Loucy (cell line): ENCODE measurements around the gene MAMLD1.

Experiments
- H2AFZ ChIP-seq: fragments of 200-600 bp; sonication (generic); 2 replicates; pipeline ENCODE4 v1.6.0; 2016; ENCODE audit warnings: antibody characterized with exemption, mild to moderate bottlenecking, low read length, moderate library complexity
- H3F3A ChIP-seq: fragments of 200-600 bp; 2 replicates; pipeline ENCODE4 v1.6.0; 2016; ENCODE audit warnings: antibody characterized with exemption, low read depth, mild to moderate bottlenecking
- H3K27me3 ChIP-seq: fragments of 200-600 bp; sonication (generic); 2 replicates; pipeline ENCODE4 v1.6.1; 2014; ENCODE audit warnings: low read length, mild to moderate bottlenecking; ENCODE audit not compliant: insufficient read depth, poor library complexity, severe bottlenecking
- H3K36me3 ChIP-seq: fragments of 200-600 bp; sonication (generic); 2 replicates; pipeline ENCODE4 v1.6.1; 2016; ENCODE audit warnings: low read length; ENCODE audit not compliant: insufficient read depth
- H3K4me1 ChIP-seq: fragments of 200-600 bp; sonication (generic); 2 replicates; pipeline ENCODE4 v1.5.1; 2014; ENCODE audit warnings: low read length, mild to moderate bottlenecking; ENCODE audit not compliant: insufficient read depth, poor library complexity, severe bottlenecking
- H3K4me2 ChIP-seq: fragments of 200-600 bp; sonication (generic); 2 replicates; pipeline ENCODE4 v1.6.0; 2014; ENCODE audit warnings: antibody characterized with exemption, low read length, low read depth, mild to moderate bottlenecking; ENCODE audit not compliant: poor library complexity, severe bottlenecking
- H3K4me3 ChIP-seq: fragments of 200-600 bp; sonication (generic); 2 replicates; pipeline ENCODE4 v1.5.1; 2014; ENCODE audit warnings: low read length, mild to moderate bottlenecking, mixed read lengths; ENCODE audit not compliant: poor library complexity, severe bottlenecking
- H3K79me2 ChIP-seq: fragments of 200-600 bp; sonication (generic); 2 replicates; pipeline ENCODE4 v1.6.1; 2014; ENCODE audit warnings: low read length; ENCODE audit not compliant: insufficient read depth
- H3K9ac ChIP-seq: fragments of 200-600 bp; sonication (generic); 2 replicates; pipeline ENCODE4 v1.6.0; 2014; ENCODE audit warnings: mild to moderate bottlenecking, low read depth, low read length, moderate library complexity; ENCODE audit not compliant: poor library complexity, severe bottlenecking
- H3K9me2 ChIP-seq: fragments of 200-600 bp; sonication (generic); replicated peaks from 2 replicates; pipeline ENCODE4 v1.6.1; 2016; ENCODE audit warnings: low read depth, low read length, mixed read lengths
- H3K9me3 ChIP-seq: fragments of 200-600 bp; sonication (generic); 2 replicates; pipeline ENCODE4 v1.6.1; 2014; ENCODE audit warnings: mild to moderate bottlenecking, antibody characterized with exemption, low read length, low read depth; ENCODE audit not compliant: insufficient read depth
- H4K20me1 ChIP-seq: fragments of 200-600 bp; sonication (generic); 2 replicates; pipeline ENCODE4 v1.6.0; 2014; ENCODE audit warnings: antibody characterized with exemption, low read length, mild to moderate bottlenecking; ENCODE audit not compliant: insufficient read depth, poor library complexity, severe bottlenecking
- CTCF ChIP-seq: fragments of 200-600 bp; sonication (generic); conservative IDR thresholded peaks from 2 replicates; pipeline ENCODE4 v1.5.1; 2014; ENCODE audit warnings: mild to moderate bottlenecking, antibody characterized with exemption, low read length
- EZH2phosphoT487 ChIP-seq: fragments of 200-600 bp; IDR thresholded peaks from 2 replicates; pipeline ENCODE4 v1.6.1; 2018; ENCODE audit warnings: antibody characterized with exemption, mild to moderate bottlenecking, moderate library complexity, borderline replicate concordance

MAMLD1 gene

GRCh38 chrX:150421816-150422215, 58.7 kb downstream of the MAMLD1 start:
- no peaks in the 10 kb centered on the region for H3K27me3 ChIP-seq
- H2AFZ ChIP-seq, result no peak overlapping the region
- H3K9me2 ChIP-seq, result no peaks in the 10 kb centered on the region
- H3K79me2 ChIP-seq, result no peaks in the 10 kb centered on the region
- H4K20me1 ChIP-seq, result no peaks in the 10 kb centered on the region
- no peak overlapping the region for H3K9ac ChIP-seq
- H3K4me2 ChIP-seq, result no peak overlapping the region
- no peaks in the 10 kb centered on the region for H3K9me3 ChIP-seq
- H3K4me3 ChIP-seq, result no peak overlapping the region
- H3K4me1 ChIP-seq, result no peaks in the 10 kb centered on the region
- no peaks in the 10 kb centered on the region for H3K36me3 ChIP-seq
- no peaks in the 10 kb centered on the region for H3F3A ChIP-seq
- TF ChIP-seq CTCF (no peak), EZH2phosphoT487 (no peak)

GRCh38 chrX:150429594-150429993, 66.5 kb downstream of the MAMLD1 start:
- no peak overlapping the region for H3K9ac ChIP-seq
- no peaks in the 10 kb centered on the region for H3K9me3 ChIP-seq
- H2AFZ ChIP-seq, result no peak overlapping the region
- no peaks in the 10 kb centered on the region for H3K4me1 ChIP-seq
- H4K20me1 ChIP-seq, result no peaks in the 10 kb centered on the region
- H3F3A ChIP-seq, result no peaks in the 10 kb centered on the region
- H3K27me3 ChIP-seq, result no peaks in the 10 kb centered on the region
- H3K4me3 ChIP-seq, result no peak overlapping the region
- H3K36me3 ChIP-seq, result no peaks in the 10 kb centered on the region
- no peak for TF ChIP-seq CTCF
- no peak for TF ChIP-seq EZH2phosphoT487
- no peaks in the 10 kb centered on the region for H3K79me2 ChIP-seq
- H3K4me2 ChIP-seq, result no peak overlapping the region
- no peaks in the 10 kb centered on the region for H3K9me2 ChIP-seq

DNA sequence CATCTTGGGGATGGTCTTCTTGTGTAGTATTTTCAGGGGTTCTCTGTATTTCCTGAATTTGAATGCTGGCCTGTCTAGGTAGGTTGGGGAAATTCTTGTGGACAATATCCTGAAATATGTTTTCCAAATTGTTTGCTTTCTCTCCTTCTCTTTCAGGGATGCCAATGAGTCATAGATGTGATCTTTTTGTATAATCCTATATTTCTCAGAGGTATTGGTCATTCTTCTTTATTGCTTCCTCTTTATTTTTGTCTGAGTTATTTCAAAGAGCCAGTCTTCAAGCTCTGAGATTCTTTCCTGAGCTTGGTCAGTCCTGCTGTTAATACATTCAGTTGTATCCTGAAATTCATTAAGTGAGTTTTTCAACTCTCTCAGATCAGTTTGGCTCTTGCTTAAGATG, 73.1 kb downstream of the MAMLD1 start:
- no peaks in the 10 kb centered on the region for H3K36me3 ChIP-seq
- H3K79me2 ChIP-seq, result no peaks in the 10 kb centered on the region
- no peaks in the 10 kb centered on the region for H3K27me3 ChIP-seq
- H3F3A ChIP-seq, result no peaks in the 10 kb centered on the region
- no peak overlapping the region for H2AFZ ChIP-seq
- H3K9me3 ChIP-seq, result no peaks in the 10 kb centered on the region
- H4K20me1 ChIP-seq, result no peaks in the 10 kb centered on the region
- H3K4me1 ChIP-seq, result no peaks in the 10 kb centered on the region
- no peaks in the 10 kb centered on the region for H3K9me2 ChIP-seq
- H3K9ac ChIP-seq, result no peak overlapping the region
- no peak overlapping the region for H3K4me2 ChIP-seq
- TF ChIP-seq EZH2phosphoT487 (no peak), CTCF (no peak)
- H3K4me3 ChIP-seq, result no peak overlapping the region
